ENCODE results near the gene CERS1. TPM values are rescaled to one million over a fixed set of nuclear protein-coding genes. Genes with fewer than 3 reads are reported as not detected.
A peak's percentile ranks its signal among the peaks of the same experiment; 100 is the strongest.

CERS1 gene
- total and polyA plus RNA-seq, 8 donors, result 0.37 to 4.8 (median 0.61) TPM; not detected in 3

GRCh38 chr19:18860302-18860700 lies 35.7 kb downstream of the CERS1 start:
- peaks cover 95 to 100% (median 100%) of the 10 kb centered on the region in 4 donors for H3K36me3 ChIP-seq
- intact Hi-C loops (cut with DNase I; ENCODE audit: low total_unique reads), result no loop called here
- no peak overlapping the region for H3K4me3 ChIP-seq
- H3K27ac ChIP-seq, result no peak overlapping the region
- TF ChIP-seq POLR2A (IDR thresholded peaks at IDR 0.05) (no peak), EP300 (IDR thresholded peaks at IDR 0.05) (no peak), CTCF (IDR thresholded peaks at IDR 0.05) (no peak), POLR2AphosphoS5 (IDR thresholded peaks at IDR 0.05) (no peak)
- WGBS, 5 donors, result 76 to 84% (median 77%) methylated on average over 11 of the region's 11 CpGs
- peaks cover 0 to 13% (median 7%) of the 10 kb centered on the region in 4 donors for H3K4me1 ChIP-seq
- no peak for DNase-seq
- H3K9me3 ChIP-seq, result no peaks in the 10 kb centered on the region
- H3K27me3 ChIP-seq, result no peaks in the 10 kb centered on the region

- TF ChIP-seq EP300 (IDR thresholded peaks at IDR 0.05), result no peak
- Histone ChIP-seq H3K9me3 (no peaks in the 10 kb centered on the region), H3K27ac (no peak overlapping the region), H3K27me3 (no peaks in the 10 kb centered on the region), H3K4me3 (no peak overlapping the region), H3K36me3 (peaks cover 95 to 100% (median 100%) of the 10 kb centered on the region in 4 donors), H3K4me1 (peaks cover 0 to 13% (median 7%) of the 10 kb centered on the region in 4 donors)
- DNase-seq, result no peak
- intact Hi-C loops (cut with DNase I; ENCODE audit: low total_unique reads), result no loop called here
- WGBS, 5 donors, result 81 to 94% (median 85%) methylated on average over 7 to 12 of the region's 12 CpGs
These were observed 36.2 kb downstream of the CERS1 start for GRCh38 chr19:18859676-18860301.

- TF ChIP-seq POLR2A (IDR thresholded peaks at IDR 0.05), result no peak
- TF ChIP-seq EP300 (IDR thresholded peaks at IDR 0.05), result no peak
- peaks cover 98 to 100% (median 100%) of the 10 kb centered on the region in 4 donors for H3K36me3 ChIP-seq
- H3K4me3 ChIP-seq, result no peak overlapping the region
- H3K4me1 ChIP-seq, result peaks cover 0 to 13% (median 7%) of the 10 kb centered on the region in 4 donors
- 89 to 92% (median 91%) methylated on average over 18 to 21 of the region's 21 CpGs for WGBS, 5 donors
- intact Hi-C loops (cut with DNase I; ENCODE audit: low total_unique reads), result no loop called here
- no peak for DNase-seq
- H3K9me3 ChIP-seq, result no peaks in the 10 kb centered on the region
- H3K27ac ChIP-seq, result no peak overlapping the region
- no peaks in the 10 kb centered on the region for H3K27me3 ChIP-seq
These were observed 36.9 kb downstream of the CERS1 start for GRCh38 chr19:18858906-18859646.

GRCh38 chr19:18857223-18857622 lies 38.7 kb downstream of the CERS1 start:
- 91 to 99% (median 94%) methylated on average over 10 to 13 of the region's 13 CpGs for WGBS, 5 donors
- H3K27ac ChIP-seq, result no peak overlapping the region
- H3K36me3 ChIP-seq, result peaks cover 99 to 100% (median 100%) of the 10 kb centered on the region in 4 donors
- intact Hi-C loops (cut with DNase I; ENCODE audit: low total_unique reads), result no loop called here
- no peak overlapping the region for H3K4me3 ChIP-seq
- no peaks in the 10 kb centered on the region for H3K9me3 ChIP-seq
- H3K27me3 ChIP-seq, result no peaks in the 10 kb centered on the region
- peaks cover 0 to 13% (median 7%) of the 10 kb centered on the region in 4 donors for H3K4me1 ChIP-seq
- TF ChIP-seq EP300 (IDR thresholded peaks at IDR 0.05) (no peak), POLR2A (IDR thresholded peaks at IDR 0.05) (no peak), CTCF (IDR thresholded peaks at IDR 0.05) (no peak)
- DNase-seq, result no peak

GRCh38 chr19:18856385-18857126 lies 39.4 kb downstream of the CERS1 start:
- DNase-seq, result peak in 1 of 2 donors; percentile 57
- 85 to 90% (median 87%) methylated on average over 22 of the region's 22 CpGs for WGBS, 5 donors
- Histone ChIP-seq H3K27me3 (no peaks in the 10 kb centered on the region), H3K27ac (no peak overlapping the region), H3K9me3 (no peaks in the 10 kb centered on the region), H3K4me3 (no peak overlapping the region), H3K36me3 (peaks cover 99 to 100% (median 100%) of the 10 kb centered on the region in 4 donors), H3K4me1 (peaks cover 0 to 13% (median 7%) of the 10 kb centered on the region in 4 donors)
- intact Hi-C loops (cut with DNase I; ENCODE audit: low total_unique reads), result no loop called here
- TF ChIP-seq CTCF (IDR thresholded peaks at IDR 0.05) (peak in 1 of 7 experiments; percentile 6), POLR2A (IDR thresholded peaks at IDR 0.05) (no peak)
